HG03354 (cell line): Measurements from ENCODE around the gene IRAK3.

Experiments used
- ATAC-seq: cut with Tn5 transposase; IDR thresholded peaks from one replicate; pipeline ENCODE4 v1.9.1; 2021; ENCODE audit warnings: mild to moderate bottlenecking; ENCODE audit not compliant: unreplicated experiment, poor library complexity, severe bottlenecking

Gene IRAK3

GRCh38 chr12:66243911-66244310, 54.9 kb downstream of the IRAK3 start:
- no peak for ATAC-seq

DNA sequence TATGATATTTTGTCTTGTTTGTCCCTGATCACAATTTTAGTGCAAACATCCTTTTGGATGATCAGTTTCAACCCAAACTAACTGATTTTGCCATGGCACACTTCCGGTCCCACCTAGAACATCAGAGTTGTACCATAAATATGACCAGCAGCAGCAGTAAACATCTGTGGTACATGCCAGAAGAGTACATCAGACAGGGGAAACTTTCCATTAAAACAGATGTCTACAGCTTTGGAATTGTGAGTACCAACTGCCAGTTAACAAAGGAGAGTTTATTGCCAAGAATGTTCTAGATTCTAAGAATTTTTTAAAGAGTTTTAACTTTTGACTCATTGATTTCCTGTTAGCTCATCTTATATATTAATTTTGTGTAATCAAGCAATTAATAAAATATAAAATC, 55.4 kb downstream of the IRAK3 start:
- no peak for ATAC-seq

- no peak for ATAC-seq
These were observed 58.7 kb downstream of the IRAK3 start for GRCh38 chr12:66247741-66248140.

GRCh38 chr12:66251049-66251448, 62.0 kb downstream of the IRAK3 start:
- no peak for ATAC-seq

DNA sequence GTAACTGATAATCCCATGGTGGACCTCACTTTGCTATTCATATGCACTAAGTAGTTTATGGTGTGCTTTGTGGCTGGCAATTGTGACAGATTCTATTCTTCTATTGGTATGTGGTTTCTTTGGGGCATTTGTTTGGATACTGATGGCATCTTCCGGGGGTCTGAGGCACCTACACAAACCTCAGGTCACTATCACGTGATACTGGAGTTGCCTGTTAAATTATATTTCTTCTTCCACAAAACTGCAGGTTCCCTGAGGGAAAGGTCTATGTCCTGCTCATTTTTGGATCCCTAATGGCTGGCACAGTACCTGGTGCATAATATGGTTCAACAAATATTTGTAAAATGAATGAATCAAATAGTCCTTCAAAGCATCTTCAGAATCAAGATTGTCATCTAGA, 63.8 kb downstream of the IRAK3 start:
- ATAC-seq = no peak

GRCh38 chr12:66255737-66256136, 66.7 kb downstream of the IRAK3 start:
- no peak for ATAC-seq

DNA sequence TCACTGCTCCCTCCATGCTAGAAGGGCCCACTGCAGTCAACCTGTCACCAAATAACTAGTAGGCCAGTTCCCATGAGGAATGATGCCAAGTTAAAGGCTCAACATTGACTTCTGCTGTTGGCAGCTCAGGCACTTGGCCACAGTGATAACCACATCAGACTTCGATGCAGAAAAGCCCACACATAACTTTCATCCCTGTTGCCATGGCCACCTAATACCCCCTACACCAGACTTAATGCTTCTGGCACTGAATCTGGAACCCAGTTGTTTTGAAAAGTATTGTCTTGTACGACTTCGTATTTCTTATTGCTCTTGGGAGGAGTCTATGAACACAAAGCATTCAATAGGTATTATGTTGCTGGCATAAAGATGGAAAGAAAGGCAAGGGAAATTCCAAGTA, 69.0 kb downstream of the IRAK3 start:
- no peak for ATAC-seq

- no peak for ATAC-seq
These were observed 73.7 kb downstream of the IRAK3 start for GRCh38 chr12:66262737-66263136.

DNA sequence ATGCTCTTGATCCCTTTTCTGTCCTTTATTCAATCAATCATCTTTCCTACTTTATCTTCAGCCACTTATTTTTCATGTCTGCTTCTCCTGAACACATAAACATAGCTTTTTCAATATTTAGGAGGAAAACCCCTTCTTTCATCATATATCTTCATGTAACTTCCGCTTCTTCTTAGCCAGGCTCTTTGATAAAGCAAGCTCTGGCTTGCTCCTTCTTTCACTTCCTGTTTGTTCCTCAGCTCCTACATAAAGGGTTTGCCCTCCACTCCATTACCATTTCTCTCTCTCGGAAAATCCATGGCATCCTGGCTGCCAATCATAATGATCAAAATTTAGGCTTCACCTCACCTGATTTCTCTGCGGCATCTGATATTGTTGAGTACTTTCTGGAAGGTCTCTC, 79.5 kb downstream of the IRAK3 start:
- ATAC-seq = no peak

DNA sequence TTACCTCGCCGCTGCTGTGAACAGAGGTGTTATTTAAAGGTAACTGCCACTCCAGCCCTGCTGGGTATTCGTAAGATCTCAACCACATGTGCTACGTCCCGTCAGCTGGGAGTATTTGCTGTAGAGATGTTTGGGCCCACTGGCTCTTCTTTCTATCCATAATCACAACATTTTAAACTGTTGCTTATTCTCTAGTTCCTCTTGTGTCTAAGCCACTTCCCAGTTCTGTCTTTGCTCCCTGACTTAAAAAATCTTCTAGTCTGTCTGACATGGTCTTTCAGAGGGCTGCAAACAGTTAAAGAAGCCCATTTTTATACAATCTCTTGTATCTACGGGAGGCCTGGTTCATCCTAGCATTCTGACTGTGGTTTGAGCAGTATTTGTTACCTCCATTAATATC, 80.1 kb downstream of the IRAK3 start:
- ATAC-seq = no peak

GRCh38 chr12:66269757-66270383, 80.9 kb downstream of the IRAK3 start:
- ATAC-seq = peak; percentile 75

- no peak for ATAC-seq
These were observed 81.6 kb downstream of the IRAK3 start for GRCh38 chr12:66270613-66271012.

- no peak for ATAC-seq
These were observed 83.6 kb downstream of the IRAK3 start for GRCh38 chr12:66272650-66273049.

DNA sequence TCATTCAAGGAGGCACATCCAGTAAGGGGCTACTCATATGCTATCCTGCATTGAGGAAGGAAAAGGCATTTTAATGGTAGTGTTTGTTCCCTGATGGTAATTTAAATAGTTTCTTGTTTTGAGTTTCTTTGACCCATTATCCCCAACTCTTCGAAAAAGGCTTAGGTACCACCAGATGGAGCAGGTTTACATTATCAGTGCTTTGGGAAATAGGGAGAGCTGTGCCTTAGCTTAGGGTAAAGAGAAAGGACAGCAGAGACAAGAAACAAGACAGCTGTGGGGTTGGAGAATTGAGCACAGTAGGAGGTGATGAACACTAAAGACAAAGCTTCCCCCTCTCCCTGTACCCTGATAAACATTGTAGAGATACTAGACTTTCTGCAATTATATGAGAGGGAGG, 84.1 kb downstream of the IRAK3 start:
- ATAC-seq = no peak

- no peak for ATAC-seq
These were observed 86.0 kb downstream of the IRAK3 start for GRCh38 chr12:66275040-66275439.

- ATAC-seq = no peak
These were observed 90.2 kb downstream of the IRAK3 start for GRCh38 chr12:66279123-66279712.

GRCh38 chr12:66280561-66280960, 91.5 kb downstream of the IRAK3 start:
- no peak for ATAC-seq

GRCh38 chr12:66282244-66282643, 93.2 kb downstream of the IRAK3 start:
- ATAC-seq = no peak

DNA sequence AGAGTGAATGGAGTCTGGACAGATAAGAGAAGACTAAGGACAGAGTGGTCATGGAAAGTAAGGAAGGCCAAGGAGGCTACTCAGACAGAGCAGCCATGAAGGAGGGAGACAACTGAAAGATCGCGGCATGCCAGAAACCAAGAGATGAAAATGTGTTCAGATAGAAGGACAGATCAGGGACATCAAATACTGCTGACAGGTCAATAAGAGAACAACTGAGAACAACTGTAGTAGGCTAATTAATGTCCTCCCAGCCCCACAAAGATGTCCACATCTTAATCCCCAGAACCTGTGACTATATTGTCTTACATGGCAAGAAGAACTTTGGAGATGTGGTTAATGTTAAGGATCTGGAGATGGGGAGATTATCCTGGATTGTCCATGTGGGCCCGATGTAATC, 98.3 kb downstream of the IRAK3 start:
- no peak for ATAC-seq

- no peak for ATAC-seq
These were observed 99.1 kb downstream of the IRAK3 start for GRCh38 chr12:66288121-66288520.

DNA sequence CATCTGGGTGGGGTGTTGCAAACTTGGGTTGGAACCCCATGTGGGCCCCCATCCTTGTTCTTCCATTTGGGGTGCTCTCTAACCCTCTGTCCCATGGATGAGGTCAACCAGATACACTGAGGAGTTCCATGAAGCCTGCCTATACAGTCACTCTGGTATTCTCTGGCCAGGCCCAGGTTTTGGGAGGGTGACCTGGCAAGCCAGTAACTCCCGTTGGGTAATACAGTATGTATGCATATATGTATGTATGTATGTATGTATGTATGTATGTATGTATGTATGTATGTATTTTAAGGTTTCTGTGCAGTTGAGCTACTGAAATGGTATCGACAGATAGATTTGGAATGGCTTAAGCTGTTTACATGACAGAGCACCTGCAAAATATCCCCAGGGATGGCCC, 100.5 kb downstream of the IRAK3 start:
- no peak for ATAC-seq

- no peak for ATAC-seq
These were observed 101.7 kb downstream of the IRAK3 start for GRCh38 chr12:66290716-66291200.
